Lung microvascular endothelial cell (primary cell): ENCODE measurements around the gene SPOCD1. TPM values are rescaled to one million over a fixed set of nuclear protein-coding genes. Genes with fewer than 3 reads are reported as not detected.

Experiments used
- total RNA-seq: library from RNA; depleted of rRNA; stranded (reverse); fragments of >200 nt; gene quantifications from 2 replicates; pipeline ENCODE4 v1.2.1, GENCODE V29; 2014

The SPOCD1 gene
- total RNA-seq, 1 donor from 2014 or later: 0.99 TPM

Other genes starting within 250 kb of the SPOCD1 start
- 229 and 317 TPM in 2 replicates for gene TINAGL1, start 239.5 kb downstream of the SPOCD1 start, total RNA-seq
- gene HCRTR1, start 198.3 kb downstream of the SPOCD1 start, total RNA-seq: 1.5 and 5.4 TPM in 2 replicates
- 97.9 and 132 TPM in 2 replicates for gene PEF1, start 171.1 kb downstream of the SPOCD1 start, total RNA-seq
- gene COL16A1, start 112.0 kb downstream of the SPOCD1 start, total RNA-seq: 0.44 and 0.79 TPM in 2 replicates
- 0.20 and 0.22 TPM in 2 replicates for gene ADGRB2, start 51.7 kb downstream of the SPOCD1 start, total RNA-seq
- 152 and 256 TPM in 2 replicates for gene PTP4A2, start 122.3 kb upstream of the SPOCD1 start, total RNA-seq
- gene KHDRBS1, start 197.8 kb upstream of the SPOCD1 start, total RNA-seq: 41.5 and 51.6 TPM in 2 replicates